ENCODE data around the gene C3orf22. TPM values are rescaled to one million over a fixed set of nuclear protein-coding genes. Genes with fewer than 3 reads are reported as not detected.
"Not testable (repeated sequence)": the region's sequence is repeated elsewhere in the genome, so short reads cannot be mapped to it uniquely, and the experiment has no call there.

C3orf22 gene, protein sequence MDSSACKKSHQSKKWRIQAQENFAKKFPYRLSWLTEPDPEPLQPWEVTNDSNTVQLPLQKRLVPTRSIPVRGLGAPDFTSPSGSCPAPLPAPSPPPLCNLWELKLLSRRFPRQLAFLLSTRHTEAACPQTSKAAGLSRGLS
- not detected in 2 replicates for total RNA-seq (2014; rRNA removed; shearing (Covaris generic))

DNA sequence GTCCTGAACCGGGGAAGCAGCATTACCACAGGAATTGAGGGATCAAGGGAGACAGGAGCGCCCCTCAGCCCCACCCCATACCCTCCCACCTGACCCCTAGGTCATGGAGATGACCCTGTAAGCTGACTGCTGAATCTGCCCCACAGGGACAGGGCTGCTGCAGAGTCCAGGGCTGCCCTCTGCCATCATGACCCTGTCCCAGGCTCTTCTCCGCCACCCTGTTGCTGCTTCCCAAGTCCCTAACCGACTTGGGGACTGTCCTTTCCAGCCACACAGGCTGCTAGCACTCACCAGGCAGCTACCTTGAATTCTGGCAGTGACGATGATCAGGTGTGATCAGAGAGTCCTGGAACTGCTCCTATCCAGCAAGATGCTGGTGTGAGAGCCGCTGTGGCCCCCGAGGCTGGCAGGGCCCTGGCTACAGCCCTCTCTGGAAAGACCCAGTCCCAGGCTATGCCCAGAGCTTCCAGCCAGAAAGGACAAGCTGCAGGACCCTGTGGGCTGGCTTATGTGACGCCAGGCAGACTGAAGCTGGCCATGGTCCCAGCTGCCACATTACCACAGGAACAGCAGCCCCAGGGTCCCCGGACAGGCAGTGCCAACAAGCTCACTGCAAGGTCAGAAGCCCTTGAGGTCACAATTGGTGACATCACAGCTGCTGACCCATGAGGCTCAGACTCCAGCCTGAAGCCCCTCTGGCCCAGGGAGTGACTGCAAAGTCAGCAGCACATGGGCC lies at the start of gene C3orf22:
C3orf22 (minus strand) TSS at position 597 of the 736 bp plus-strand sequence. CDS start 5,542 bp downstream, outside the sequence.
- peak; percentile 31 for DNase-seq

DNA sequence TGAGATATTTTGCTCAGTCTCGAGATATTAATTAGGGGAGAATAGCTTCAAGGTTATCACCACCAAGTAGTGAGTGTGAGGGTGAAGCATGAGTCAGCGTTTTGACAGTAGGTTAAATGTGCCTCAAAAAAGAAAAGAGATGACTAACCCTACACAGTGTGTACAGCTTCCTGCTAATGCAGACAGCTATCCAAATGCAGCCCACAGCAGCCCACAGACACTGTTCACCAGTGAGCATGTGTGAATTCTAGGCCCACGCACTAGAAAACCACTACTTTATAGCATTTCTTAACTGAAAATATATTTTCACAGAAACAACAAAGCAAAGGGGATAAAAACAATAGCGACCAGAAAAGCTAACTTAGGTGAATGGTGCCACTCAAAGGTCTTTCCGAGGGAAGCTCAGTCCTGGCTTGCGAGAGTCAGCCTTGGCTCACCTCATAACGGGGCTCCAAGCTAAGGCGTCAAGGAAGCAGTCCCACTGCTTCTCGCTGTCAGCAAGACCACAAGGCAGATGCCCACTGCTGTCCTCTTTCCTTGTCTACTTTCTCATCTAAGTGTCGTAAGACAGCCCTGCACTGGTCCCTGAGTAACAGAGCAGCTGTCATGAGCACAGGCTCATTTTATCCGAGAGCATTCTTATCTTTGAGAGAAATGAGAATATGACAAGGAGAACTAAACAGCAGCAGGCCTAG lies 48.6 kb upstream of the C3orf22 start:
- Histone ChIP-seq H3K4me3 (ENCODE audit: insufficient read depth, low read depth, low read length) (no peak overlapping the region), H3K27me3 (ENCODE audit: control insufficient read depth, insufficient read depth, low read length) (no peaks in the 10 kb centered on the region), H3K36me3 (replicated peaks; ENCODE audit: control insufficient read depth, insufficient read depth, low read length) (no peaks in the 10 kb centered on the region)
- DNase-seq, result no peak

More for the DNA sequence above, at the start of gene C3orf22:
- Histone ChIP-seq H3K27me3 (ENCODE audit: control insufficient read depth, insufficient read depth, low read length) (no peaks in the 10 kb centered on the region), H3K36me3 (replicated peaks; ENCODE audit: control insufficient read depth, insufficient read depth, low read length) (no peaks in the 10 kb centered on the region), H3K4me3 (ENCODE audit: insufficient read depth, low read depth, low read length) (no peak within 1 kb of the TSS)

DNA sequence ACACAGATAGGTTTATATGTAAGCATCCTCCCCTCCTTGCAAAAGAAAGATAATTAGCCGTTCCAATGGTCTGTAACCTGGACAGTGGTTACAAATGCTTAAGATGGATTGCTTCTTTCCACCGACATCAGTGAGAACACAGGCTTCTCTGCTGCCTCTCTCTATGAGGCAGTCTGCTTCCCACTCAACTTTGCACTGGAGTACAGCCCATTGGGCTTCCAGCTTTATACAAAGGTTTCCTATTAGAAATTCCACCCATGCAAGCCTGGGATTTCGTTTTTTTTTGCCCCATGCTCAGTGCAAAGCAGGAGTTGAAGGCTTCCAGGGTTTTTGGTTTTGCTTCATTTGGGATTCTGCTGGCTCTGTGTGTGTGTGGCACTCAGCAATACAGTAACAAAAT lies 47.3 kb upstream of the C3orf22 start:
- Histone ChIP-seq H3K36me3 (replicated peaks; ENCODE audit: control insufficient read depth, insufficient read depth, low read length) (no peaks in the 10 kb centered on the region), H3K4me3 (ENCODE audit: insufficient read depth, low read depth, low read length) (no peak overlapping the region), H3K27me3 (ENCODE audit: control insufficient read depth, insufficient read depth, low read length) (no peaks in the 10 kb centered on the region)
- DNase-seq, result no peak

DNA sequence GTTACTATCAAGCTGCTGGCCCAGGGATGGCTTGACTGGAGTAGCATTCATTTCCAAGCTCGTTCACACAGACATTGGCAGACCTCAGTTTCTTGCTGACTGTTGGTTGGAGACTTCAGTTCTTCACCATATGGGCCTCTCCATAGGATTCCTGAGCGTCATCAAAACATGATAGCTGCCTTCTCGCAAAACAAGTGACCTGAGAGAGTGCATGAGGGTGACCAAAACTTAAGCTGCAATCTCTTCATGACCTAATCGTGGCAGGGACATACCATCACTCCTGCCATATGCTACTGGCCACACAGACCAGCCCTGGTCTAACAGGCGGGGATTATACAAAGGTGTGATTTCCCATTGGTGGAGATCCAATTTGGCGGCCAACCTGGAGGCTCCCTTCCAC lies 46.0 kb upstream of the C3orf22 start:
- DNase-seq, result no peak
- H3K27me3 ChIP-seq (ENCODE audit: control insufficient read depth, insufficient read depth, low read length), result no peaks in the 10 kb centered on the region

DNA sequence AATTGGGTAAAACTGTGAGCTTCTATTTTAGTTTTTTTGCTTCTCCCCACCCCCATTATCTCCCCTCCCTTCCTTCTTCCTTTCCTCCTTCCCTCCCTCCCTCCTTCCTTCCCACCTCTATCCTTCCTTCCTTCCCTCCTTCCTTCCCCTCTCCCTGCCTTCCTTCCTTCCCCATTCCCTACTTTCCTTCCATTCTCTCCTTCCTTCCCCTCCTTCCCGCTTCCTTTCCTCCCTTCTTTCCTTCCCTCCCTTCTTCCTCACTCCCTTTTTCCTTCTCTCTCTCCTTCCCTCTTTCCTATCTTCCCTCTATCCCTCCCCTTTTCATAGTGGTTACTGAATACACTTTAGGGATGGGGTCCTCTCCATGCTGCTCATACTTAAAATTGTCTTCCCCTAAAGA lies 40.4 kb upstream of the C3orf22 start:
- no peaks in the 10 kb centered on the region for H3K27me3 ChIP-seq (ENCODE audit: control insufficient read depth, insufficient read depth, low read length)
- DNase-seq, result no peak
- no peaks in the 10 kb centered on the region for H3K36me3 ChIP-seq (replicated peaks; ENCODE audit: control insufficient read depth, insufficient read depth, low read length)
- H3K4me3 ChIP-seq (ENCODE audit: insufficient read depth, low read depth, low read length), result no peak overlapping the region

More for the DNA sequence above, 46.0 kb upstream of the C3orf22 start:
- Histone ChIP-seq H3K4me3 (ENCODE audit: insufficient read depth, low read depth, low read length) (no peak overlapping the region), H3K36me3 (replicated peaks; ENCODE audit: control insufficient read depth, insufficient read depth, low read length) (no peaks in the 10 kb centered on the region)

DNA sequence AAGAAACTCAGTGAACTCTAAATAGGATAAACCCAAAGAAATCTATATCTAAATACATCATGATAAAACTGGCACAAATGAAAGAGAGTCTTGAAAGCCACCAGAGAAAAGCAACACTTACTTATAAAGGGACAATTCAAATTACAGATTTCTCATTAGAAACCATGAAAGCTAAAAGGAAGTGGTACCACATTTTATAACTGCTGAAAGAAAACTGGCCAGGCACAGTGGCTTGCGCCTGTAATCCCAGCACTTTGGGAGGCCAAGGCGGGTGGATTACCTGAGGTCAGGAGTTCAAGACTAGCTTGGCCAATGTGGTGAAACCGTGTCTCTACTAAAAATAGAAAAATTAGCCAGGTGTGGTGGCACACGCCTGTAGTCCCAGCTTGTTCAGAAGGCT lies 36.7 kb upstream of the C3orf22 start:
- H3K27me3 ChIP-seq (ENCODE audit: control insufficient read depth, insufficient read depth, low read length); H3K4me3 ChIP-seq (ENCODE audit: insufficient read depth, low read depth, low read length); DNase-seq; H3K36me3 ChIP-seq (replicated peaks; ENCODE audit: control insufficient read depth, insufficient read depth, low read length): not testable (repeated sequence)

DNA sequence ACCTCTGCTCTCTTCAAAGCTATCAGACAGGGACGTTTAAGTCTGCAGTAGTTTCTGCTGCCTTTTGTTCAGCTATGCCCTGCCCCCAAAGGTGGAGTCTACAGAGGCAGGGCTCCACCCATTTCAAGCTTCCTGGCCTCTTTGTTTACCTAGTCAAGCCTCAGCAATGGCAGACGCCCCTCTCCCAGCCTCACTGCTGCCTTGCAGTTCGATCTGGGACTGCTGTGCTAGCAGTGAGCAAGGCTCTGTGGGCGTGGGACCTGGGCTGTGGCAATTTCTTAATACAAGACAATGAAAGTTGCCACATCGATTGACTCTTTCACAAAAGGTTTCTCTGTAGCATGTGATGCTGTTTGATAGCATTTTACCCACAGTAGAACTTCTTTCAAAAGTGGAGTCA lies 32.8 kb upstream of the C3orf22 start:
- H3K36me3 ChIP-seq (replicated peaks; ENCODE audit: control insufficient read depth, insufficient read depth, low read length); H3K4me3 ChIP-seq (ENCODE audit: insufficient read depth, low read depth, low read length); DNase-seq; H3K27me3 ChIP-seq (ENCODE audit: control insufficient read depth, insufficient read depth, low read length): not testable (repeated sequence)

DNA sequence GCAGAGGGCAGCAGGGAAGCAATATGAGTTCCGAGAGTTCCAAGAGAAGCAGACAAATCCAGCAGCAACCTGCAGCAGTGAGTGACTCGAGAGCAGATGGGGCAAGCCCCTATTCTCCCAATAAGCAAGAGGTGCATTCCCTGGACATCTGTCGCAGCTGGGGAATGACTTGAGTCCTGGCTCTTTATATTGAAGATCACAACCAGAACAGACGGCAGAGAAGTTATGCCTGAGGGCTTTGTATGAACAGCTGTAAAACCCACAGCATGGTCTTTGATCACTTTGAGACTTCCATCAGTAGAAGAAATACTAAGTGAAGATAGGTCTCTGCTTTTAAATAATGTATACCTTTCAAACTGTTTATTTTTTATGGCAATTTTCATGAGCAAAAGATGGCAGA lies 23.6 kb upstream of the C3orf22 start:
- Histone ChIP-seq H3K27me3 (ENCODE audit: control insufficient read depth, insufficient read depth, low read length) (no peaks in the 10 kb centered on the region), H3K4me3 (ENCODE audit: insufficient read depth, low read depth, low read length) (no peak overlapping the region), H3K36me3 (replicated peaks; ENCODE audit: control insufficient read depth, insufficient read depth, low read length) (no peaks in the 10 kb centered on the region)
- DNase-seq, result no peak

DNA sequence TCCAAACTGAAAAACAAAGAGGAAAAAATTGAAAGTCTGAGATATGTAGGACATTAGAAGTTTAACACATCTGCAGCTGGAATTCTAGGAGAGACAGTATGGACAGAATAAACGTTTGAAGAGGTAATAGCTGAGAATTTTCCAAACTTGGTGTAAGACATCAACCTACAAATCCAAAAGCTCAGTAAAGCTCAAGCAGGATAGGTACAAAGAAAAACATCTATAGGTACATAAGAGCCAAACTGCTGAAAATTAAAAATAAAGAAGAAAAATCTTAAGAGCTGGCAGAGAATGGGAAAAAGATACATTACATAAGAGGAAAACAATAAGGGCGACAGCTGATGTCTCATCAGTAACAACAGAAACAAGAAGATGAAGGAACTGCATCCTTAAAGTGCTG lies 22.8 kb upstream of the C3orf22 start:
- Histone ChIP-seq H3K4me3 (ENCODE audit: insufficient read depth, low read depth, low read length) (no peak overlapping the region), H3K36me3 (replicated peaks; ENCODE audit: control insufficient read depth, insufficient read depth, low read length) (no peaks in the 10 kb centered on the region), H3K27me3 (ENCODE audit: control insufficient read depth, insufficient read depth, low read length) (no peaks in the 10 kb centered on the region)
- no peak for DNase-seq

DNA sequence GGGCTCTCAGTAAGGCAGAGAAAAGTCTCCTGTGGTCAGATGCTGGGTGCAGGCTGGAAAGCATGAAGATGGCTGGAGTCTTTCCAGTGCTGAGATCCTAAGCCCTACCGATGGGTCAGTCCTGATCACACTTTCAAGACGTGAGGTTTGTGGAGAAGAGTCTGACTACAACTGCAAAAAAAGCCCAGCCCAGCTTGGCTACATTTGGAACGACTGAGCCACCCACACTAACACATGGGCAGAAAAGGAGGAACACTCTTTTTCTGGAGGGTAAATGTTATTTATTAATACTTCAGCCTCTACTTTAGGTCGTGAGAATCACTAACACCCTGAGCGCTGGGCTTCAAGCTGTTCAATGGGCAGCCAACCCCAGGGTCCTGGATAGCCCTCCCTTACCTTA lies 22.0 kb upstream of the C3orf22 start:
- Histone ChIP-seq H3K4me3 (ENCODE audit: insufficient read depth, low read depth, low read length) (no peak overlapping the region), H3K36me3 (replicated peaks; ENCODE audit: control insufficient read depth, insufficient read depth, low read length) (no peaks in the 10 kb centered on the region), H3K27me3 (ENCODE audit: control insufficient read depth, insufficient read depth, low read length) (no peaks in the 10 kb centered on the region)
- DNase-seq, result peak; percentile 20

DNA sequence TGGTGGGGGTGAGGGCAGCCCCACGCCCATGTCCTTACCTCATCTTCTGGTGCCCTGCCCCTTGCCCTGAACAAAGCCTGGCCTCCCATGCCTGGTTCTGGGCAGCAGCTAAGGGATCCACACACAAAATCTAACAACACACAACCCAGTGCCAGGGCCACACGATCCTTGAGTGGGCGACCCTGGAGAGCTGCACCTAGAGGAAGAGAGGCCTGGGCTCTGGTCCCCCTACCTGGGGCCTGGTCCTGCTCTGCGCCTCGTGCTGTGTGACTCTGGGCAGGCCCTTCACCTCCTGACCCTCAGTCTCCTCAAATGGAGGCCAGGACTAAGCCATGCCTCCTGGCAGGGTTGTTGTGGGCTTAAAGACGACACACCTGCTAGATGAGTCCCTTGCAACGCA lies 20.0 kb upstream of the C3orf22 start:
- H3K4me3 ChIP-seq (ENCODE audit: insufficient read depth, low read depth, low read length), result no peak overlapping the region
- no peak for DNase-seq
- no peaks in the 10 kb centered on the region for H3K36me3 ChIP-seq (replicated peaks; ENCODE audit: control insufficient read depth, insufficient read depth, low read length)

DNA sequence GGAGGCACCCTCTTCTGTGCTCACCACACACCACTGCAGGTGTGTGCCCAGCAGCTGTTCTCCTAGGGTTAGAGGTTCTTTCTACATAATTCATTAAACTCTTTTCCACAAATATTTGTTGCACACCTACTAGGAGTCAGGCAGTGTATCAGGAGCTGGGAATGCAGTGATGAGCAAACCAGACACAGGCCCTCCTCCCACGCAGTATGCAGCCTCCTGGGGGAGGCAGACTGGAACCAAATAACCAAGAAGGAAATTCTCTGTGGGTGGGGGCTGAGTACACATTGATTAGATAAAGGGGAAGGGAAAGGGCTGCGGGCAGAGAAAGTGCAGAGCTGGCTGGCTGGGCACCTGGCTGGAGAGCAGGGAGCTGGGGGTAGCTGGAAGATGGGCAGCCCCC lies 18.5 kb upstream of the C3orf22 start:
- Histone ChIP-seq H3K4me3 (ENCODE audit: insufficient read depth, low read depth, low read length) (no peak overlapping the region), H3K36me3 (replicated peaks; ENCODE audit: control insufficient read depth, insufficient read depth, low read length) (no peaks in the 10 kb centered on the region), H3K27me3 (ENCODE audit: control insufficient read depth, insufficient read depth, low read length) (no peaks in the 10 kb centered on the region)
- no peak for DNase-seq

More for the DNA sequence above, 20.0 kb upstream of the C3orf22 start:
- no peaks in the 10 kb centered on the region for H3K27me3 ChIP-seq (ENCODE audit: control insufficient read depth, insufficient read depth, low read length)

DNA sequence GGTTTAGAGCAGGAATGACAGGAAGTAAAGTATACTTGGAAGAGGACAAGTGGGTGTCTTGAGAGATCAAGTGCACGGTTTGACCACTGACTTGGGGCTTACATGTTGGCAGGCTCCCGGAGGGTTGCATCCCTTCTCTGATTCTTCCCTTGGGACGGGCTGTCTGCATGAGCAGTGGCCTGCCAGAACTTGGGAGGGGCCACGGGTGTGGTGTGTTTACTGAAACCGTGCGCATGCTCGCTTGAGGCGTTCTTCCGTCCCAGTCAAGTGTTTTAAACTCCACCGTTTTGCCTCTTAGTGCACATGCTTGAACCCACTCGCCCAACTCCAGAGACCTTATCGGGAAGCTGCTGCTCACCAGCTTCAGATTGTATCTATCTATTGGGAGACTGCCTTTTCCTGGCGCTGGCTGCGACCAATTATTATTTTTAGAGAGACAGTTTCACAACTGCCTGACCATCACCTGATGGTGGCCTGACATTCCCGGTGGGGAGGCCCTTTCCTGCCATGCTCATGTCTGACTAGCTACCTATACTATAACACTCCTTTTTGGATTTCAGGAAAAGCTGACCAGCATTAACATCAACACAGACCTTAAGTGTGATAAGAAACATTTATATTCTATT lies 14.9 kb upstream of the C3orf22 start:
- DNase-seq, result no peak
- Histone ChIP-seq H3K36me3 (replicated peaks; ENCODE audit: control insufficient read depth, insufficient read depth, low read length) (no peaks in the 10 kb centered on the region), H3K27me3 (ENCODE audit: control insufficient read depth, insufficient read depth, low read length) (no peaks in the 10 kb centered on the region), H3K4me3 (ENCODE audit: insufficient read depth, low read depth, low read length) (no peak overlapping the region)

DNA sequence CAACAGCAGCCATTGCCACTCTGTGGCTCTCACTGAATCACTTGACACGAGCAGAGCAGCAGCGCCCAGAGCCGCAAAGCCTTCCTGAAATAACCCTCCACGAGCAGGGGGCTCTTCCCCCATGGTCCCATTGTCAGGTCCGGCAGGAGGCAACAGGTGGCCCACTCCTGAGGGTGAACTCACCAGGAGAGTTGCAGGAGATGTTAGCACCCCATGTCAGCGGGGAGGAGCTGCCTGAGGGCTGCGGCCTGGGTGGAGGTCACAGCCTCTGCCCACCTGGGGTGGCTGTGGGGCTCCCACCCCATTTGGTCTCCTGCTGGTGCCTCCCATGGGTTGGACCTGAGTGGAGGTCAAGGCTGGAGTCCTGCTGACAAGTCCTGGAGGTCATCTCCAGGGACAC lies 12.3 kb upstream of the C3orf22 start:
- DNase-seq, result no peak
- no peak overlapping the region for H3K4me3 ChIP-seq (ENCODE audit: insufficient read depth, low read depth, low read length)
- H3K27me3 ChIP-seq (ENCODE audit: control insufficient read depth, insufficient read depth, low read length), result no peaks in the 10 kb centered on the region
- no peaks in the 10 kb centered on the region for H3K36me3 ChIP-seq (replicated peaks; ENCODE audit: control insufficient read depth, insufficient read depth, low read length)

DNA sequence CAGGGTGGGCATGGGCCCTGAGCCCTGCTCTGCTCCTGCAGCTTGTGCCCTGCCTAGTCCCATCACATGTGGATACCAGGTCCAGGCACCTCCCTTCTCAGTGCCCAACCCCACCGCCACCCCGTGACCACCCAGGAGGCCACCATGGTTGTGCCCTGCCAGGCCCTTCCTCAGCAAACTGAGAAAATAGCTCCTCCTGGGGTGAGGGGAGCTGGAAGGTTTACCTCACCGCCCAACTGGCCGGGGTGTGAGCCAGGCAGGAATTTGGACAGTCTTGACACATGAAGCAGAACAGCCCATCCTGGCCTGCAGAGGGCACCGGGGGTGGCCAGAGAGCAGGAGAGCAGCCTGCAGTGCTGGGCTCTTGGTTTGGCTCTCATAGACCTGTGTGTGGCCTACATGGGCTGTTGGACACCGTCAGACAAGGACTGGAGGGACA lies 11.4 kb upstream of the C3orf22 start:
- no peaks in the 10 kb centered on the region for H3K27me3 ChIP-seq (ENCODE audit: control insufficient read depth, insufficient read depth, low read length)
- peak; percentile 72 for DNase-seq
- H3K4me3 ChIP-seq (ENCODE audit: insufficient read depth, low read depth, low read length), result no peak overlapping the region
- no peaks in the 10 kb centered on the region for H3K36me3 ChIP-seq (replicated peaks; ENCODE audit: control insufficient read depth, insufficient read depth, low read length)

Measured in H7 (cell line).